ENCODE measurements around the gene FHOD3.
"Not testable (repeated sequence)": the region's sequence is repeated elsewhere in the genome, so short reads cannot be mapped to it uniquely, and the experiment has no call there.

The FHOD3 gene

DNA sequence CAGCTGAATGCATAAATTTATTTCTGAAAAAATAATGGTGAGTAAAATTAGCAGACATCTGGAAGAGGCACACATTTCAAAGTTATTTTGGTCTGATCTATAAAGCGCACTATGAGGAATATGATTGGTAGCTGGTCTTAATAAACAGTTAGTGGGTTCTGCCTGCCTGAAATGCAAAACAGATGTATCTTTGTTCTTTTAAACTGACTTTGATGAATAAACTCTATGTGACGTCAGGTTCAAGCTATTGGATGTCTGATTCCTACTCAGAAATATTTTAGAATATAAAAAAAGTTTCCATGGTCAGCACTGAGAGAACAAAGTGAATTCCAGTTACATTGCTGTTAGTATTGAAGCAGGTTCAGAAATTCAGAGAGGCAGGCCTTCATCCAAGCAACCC, 394.9 kb downstream of the FHOD3 start:
- DNase-seq, result no peak

DNA sequence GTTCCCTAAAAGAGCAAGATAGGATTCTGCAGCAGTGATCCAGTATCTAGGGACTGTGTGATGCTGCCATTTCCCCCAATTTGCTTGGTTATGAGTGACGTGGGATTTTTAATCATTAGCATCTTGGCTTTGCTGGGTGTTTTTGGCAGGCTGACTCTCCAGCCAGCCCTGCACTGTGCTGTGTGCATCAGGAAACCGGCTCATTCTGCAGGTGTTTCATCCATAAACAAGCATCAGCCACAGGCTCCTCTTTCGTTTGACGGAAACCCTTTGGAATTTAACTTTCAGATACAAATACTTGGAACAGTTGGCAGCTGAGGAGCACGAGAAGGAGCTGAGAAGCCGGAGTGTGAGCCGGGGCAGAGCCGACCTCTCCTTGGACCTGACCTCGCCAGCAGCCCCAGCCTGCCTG, 395.4 kb downstream of the FHOD3 start:
- DNase-seq, result peak in 1 of 56 donors; percentile 18

DNA sequence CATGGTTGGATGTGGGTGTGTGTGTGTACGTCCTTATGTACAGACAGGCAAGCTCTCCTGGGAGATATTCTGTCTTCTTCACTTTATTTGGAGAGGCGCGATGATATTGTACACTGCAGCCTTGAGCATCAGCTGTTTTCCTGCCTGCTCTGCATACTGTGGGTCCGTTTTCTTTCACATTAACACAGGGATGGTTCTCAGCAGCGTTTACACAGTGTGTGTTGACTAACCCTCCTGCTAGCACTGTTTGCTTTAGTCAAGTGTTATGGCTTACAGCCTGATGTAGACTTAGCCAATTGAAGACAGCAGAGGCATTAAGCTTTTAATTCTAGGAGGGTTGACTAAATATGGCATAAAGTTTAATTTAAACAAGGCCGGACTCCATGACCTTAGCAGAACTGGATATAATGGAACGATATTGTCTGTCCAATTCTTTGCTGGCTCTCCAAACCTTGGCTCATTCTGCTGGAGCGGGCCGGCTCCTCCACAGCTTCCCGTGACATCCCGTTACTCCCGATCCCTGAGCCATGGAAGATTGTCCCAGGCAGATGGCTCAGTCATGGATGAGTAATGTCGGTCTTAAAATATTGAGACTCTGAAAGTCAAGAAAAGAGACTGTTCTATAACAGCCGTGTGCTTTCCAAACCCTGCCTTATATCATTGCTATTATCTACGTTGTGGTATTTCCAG, 396.6 kb downstream of the FHOD3 start:
- DNase-seq, result peak in 3 of 56 donors; percentile 17 to 27 (median 24)

DNA sequence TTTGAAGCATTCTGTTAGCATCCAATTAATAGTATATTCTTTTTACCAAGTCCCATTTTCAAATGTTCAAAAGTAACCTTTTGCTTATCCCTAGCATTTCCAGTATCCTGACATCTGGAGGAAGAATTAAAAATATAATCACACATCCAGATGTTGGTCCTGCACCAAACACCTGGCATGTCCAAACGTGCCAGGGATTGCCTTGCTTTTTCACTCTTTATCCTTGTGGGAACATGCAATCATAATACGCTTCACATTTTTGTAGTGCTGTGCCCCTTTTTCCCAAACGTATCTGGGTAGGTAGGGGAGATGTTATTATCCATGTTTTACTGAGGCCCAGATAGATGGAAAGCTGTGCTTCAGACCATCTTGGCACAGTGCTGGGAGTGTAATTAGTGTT, 398.3 kb downstream of the FHOD3 start:
- DNase-seq, result no peak

DNA sequence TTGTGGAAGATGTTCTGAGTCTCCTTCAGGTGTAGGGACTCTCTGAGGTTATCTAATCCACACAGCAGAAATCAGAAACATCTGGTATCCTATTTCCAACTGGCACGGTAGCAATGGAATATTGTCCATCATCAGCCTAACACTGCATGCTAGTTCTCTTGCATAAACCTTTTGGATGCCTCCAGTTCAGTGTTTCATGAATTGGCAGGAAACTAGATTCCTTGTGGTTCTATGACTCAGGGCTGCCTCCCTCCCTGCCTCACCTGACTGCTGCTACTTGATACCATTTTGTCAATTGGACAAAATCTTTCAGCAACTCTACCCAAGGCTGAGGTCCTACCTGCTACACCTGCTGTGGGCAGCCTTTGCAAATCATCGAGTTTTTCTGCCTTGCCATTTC, 400.4 kb downstream of the FHOD3 start:
- DNase-seq, result no peak

DNA sequence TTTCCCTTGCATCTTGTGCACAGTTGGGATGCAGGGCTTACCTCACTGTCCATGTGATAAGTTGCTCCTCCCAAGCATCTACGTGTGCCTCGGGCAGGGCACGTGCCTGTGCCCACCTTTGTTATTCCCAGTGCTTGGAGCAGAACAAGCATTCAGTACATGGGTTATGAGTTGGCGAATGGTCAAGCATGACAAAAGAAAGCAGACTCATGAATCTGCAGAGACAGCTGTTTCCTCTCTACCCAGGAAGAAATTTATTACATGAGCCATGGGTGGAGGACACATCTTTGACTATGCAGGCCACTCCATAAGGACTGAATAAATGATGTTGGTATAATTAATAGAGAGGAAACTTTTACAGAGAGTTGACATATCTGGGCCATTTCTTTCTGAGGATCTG, 403.4 kb downstream of the FHOD3 start:
- no peak for DNase-seq

DNA sequence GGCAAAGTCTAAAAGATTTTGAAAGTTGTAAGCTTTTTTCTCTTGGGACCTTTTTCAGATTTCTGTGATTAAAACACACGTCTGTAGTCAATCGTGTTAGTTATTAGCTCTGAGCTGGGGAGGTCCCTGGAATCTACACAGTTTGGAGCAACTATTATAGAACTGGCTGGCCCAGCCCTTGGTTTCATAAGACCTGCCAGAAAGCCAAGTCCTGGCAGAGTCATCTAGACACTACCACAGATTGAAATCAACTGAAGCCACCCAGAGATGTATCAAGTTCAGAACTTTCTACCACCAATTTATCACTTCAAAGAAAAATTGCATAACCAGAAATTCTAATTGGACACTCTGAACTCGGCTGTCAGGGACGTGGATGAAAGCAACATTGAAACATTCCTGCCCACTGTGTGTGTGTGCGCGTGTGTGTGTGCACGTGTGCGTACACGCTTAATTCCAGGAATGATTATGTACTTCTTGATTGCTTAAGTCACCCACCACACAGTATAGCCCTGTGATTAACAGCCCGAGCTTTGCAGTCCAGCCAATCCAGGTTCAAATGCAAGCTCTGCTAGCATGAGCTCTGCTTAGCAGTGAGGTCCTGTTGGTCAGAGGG, 405.0 kb downstream of the FHOD3 start:
- DNase-seq, result no peak

DNA sequence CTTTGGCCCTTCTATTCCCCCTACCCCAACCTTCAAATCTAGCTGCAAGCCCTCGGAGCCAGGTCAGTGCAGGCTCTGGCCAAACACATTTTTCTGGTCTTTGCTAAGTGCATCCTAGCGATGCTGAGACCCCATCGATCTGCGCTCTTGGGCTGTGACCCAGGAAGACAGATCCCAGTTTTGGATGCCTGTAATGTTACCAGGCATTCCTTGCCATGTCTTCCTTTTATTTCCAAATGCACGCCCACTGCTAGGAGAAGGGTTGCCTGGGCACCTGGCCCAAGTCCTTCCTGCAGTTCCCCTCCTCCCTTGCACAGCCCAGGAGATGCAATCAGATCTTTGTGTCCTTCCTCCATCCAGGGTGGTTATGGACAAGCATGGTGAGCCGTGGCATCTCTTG, 406.6 kb downstream of the FHOD3 start:
- DNase-seq, result no peak

DNA sequence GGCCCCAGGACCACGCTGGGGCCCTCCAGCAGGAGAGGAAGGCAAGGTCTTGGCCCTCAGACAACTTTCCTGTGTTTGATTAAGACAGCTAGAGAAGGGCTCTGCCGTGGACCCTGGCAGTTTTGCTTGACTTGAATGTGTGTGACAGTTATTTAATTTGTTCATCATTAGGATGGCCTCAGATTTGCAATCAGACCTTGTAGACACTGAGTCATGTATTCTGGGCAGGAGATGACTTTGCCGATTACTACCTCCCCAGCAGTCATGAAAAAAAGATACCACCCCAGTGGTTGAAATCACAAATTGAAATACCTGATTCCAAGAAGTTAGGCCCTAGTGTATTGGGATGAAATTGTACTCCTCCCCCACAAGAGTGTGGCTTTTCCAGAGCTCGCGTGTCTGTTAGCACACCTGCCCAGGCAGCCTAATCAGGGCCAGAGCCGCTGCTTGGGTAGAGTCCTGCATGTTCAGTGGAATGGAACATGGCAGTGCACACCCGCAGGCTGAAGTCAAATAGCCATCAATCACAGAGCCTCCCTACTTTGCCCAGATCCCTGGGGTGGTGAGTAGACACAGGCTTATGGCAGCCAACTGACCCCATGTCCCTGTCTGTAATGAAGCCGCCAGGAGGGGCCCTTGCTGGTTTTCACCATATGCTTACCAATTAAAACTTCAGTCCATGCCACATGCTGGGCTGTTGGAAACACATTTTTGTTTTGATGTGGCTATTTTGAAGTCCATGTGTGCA, 408.8 kb downstream of the FHOD3 start:
- no peak for DNase-seq

DNA sequence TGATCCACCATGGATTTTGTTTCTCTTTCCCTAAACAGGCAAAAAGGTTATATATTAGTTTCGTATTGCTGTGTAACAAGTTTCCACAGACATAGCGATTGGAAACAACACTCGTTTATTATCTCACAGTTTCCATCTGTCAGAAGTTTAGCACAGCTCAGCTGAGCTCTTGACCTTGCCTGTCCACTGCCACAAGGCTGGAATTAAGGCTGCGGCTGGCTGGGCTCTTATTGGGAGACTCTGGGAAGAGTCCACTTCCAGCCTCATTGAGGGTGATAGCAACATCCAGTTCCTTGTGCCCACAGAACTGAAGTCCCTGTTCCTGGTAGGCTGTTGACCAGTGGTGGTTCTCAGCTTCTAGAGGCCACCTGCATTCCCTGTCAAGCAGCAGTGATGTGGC, 410.9 kb downstream of the FHOD3 start:
- DNase-seq, result no peak

DNA sequence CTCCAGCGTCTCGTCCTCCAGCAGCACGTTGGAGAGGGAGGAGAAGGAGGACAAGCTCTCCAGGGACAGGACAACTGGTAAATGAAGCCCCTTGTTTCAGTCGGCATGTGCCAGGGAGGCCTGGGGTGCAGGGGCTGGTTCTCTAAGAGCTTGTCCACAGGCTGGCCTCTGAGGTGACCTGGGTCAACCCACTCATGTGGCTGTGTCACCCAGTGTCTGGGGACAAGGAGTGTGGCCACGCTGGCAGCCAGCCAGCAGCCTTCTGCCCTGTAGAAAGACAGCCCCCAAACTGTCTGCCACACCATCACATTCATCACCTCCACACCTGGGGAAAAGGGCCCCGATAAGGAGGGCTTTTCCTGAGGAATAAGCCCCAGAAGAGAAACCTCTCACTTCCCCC, 411.8 kb downstream of the FHOD3 start:
- DNase-seq, result no peak

DNA sequence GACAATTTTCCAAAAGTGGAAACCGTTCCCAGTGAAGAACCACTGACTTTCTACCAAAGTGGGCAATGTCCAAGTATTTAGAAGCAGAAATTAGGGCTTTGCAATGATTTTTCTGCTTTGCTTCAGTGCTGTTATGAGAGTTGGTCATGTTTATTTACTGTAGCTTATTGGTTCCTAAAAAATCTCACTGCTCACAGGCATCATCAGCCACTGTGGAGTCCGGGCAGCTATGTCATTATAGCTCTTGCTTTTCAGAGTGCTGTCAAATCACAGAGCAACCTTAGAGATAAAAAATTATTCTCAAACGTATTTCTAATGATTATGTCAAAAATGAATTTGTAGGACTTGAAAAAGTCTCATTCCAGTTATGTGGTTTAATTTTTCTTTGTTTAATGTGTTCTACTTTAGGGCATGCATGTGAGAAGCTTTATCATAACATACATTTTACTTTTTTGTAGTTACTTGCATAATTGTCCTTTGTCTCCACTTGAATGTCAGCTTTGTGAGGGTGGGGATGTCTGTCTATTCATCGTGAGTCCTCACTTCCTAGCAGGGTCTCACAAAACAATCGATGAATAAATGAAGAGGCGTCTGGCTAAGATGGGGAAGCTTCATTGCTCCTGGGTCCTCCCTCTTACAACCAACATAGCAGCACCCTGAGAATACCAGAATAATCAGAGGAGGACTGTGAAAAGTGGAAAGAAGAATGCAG, 413.7 kb downstream of the FHOD3 start:
- DNase-seq, result no peak

DNA sequence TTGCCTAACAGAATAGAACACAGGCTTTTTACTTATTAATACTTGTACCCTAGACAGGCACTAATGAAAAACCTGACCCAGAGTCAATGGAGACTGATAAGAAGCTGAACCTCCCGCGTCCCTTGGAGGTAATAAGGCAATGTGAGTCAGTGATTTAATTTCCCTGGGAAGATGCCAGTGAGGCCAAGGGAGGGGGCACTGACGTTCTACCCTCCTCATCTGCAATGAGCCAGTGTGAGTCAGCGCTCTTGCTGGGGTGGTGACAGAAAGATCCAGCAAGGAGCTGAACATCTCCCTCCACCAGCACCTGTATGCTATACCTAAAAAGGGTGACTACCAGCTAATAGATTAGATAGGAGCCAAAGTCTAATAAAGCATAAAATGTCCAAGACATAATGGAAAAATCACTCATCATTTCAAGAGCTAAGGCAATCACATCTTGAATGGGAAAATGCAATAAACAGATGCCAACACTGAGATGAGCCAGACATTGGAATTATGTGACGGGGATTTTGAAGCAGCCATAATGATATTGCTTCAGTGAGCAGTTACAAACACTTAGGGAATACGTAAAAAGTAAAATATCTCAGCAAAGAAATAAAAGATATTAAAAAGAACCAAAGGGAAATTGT, 414.4 kb downstream of the FHOD3 start:
- DNase-seq, result peak in 1 of 56 donors; percentile 41

DNA sequence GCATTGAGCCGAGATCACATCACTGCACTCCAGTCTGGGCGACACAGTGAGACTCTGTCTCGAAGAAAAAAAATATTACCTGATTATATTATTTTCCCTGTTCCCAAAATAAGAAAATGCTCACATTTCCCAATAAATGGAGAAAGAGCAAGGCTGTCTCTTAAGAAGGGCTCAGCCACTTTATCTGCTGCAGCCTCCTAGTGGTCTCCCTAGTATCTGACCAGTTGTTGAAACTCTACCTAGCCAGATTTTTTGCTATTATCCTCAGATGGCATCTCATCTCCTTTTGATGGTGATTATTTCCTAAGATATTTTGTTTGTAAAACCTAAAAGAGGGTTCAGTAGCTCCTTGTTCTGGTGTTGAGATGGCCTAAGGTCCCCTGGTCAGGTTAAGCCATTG, 417.0 kb downstream of the FHOD3 start:
- no peak for DNase-seq

DNA sequence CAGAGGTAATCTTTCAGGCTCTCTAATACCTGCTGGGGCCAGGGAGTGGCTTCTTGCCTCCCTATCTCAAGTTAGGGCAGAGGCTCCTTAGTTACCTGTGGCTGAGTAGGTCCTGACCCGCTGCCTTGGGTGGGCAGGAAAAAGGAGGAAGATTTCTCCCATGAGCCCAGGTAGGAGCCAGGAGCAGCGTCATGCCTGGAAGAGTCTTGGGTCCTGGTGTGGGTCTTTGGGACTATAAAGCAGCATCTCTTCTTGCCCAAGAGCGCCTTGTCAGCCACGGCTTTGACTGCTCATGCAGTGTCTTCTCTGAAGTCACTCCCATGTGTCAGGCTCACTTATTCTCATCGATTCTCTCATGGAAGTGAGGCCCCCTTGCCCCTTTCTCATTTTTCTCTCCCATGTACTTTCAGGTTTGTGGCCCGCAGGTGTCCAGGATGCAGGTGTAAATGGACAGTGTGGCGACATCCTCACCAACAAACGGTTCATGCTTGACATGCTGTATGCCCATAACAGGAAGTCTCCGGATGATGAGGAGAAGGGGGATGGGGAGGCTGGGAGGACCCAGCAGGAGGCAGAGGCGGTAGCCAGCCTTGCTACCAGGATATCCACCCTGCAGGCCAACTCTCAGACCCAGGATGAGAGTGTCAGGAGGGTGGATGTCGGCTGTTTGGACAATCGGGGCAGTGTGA, 420.1 kb downstream of the FHOD3 start:
- DNase-seq, result no peak

DNA sequence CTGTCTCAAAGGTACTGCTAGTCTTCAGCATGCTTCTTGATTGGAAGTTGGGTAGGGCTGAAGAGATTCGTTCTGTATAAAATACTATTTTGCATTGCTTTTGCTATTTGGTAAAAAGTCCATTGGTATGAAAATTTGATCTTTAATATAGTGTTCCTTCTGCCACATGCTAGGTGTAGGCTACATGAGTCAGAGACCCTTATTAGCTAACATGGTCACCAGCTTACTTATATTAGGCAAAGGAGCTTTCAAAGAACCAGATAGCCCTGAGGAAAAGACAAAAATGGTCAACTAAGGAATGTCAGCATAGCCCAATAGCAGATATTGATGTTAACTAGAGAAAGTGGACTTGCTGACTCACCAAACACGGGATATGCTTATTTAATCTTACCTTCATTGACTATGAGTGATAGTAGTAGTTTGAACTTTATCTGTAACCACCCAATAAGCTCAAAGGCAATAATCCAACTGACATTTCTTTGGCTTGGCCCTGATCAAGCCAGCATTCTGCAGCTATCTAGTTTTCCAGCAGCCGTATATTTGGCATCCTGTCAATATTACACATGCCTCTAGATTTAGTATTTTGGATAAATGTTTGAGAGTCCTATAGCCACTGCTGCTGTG, 421.3 kb downstream of the FHOD3 start:
- DNase-seq, result no peak

DNA sequence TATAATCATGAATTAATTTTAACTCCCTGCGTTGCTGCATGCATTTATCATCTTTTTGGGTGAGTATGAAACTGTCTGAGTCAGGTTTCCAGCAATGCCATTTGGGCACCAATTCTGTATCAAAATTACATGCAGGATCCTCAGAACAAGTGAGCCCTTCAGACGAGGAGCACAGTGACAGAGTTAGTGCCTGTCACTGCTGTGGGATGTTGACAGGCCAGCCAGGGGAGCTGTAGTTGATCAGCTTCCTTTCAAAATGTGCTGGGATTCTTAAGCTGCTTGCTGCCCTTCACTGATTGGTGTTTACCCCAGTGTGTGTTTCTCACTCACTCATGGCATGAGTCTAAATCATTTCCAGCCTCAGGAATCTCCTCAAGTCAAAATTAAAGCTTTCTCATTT, 422.1 kb downstream of the FHOD3 start:
- no peak for DNase-seq

DNA sequence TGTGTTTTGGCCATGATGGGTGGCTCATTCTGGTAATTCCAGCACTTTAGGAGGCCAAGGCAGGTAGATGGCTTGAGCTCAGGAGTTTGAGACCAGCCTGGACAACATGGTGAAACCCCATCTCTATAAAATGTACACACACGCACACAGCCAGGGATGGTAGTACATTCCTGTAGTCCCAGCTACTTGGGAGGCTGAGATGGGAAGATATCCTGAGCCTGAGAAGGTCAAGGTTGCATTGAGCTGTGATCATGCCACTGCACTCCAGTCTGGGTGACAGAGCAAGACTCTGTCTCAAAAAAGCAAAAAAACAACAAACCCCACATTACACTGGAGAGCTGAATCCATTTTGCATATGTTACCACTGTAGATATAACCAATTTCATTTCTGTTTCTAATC, 423.8 kb downstream of the FHOD3 start:
- not testable (repeated sequence) for DNase-seq

DNA sequence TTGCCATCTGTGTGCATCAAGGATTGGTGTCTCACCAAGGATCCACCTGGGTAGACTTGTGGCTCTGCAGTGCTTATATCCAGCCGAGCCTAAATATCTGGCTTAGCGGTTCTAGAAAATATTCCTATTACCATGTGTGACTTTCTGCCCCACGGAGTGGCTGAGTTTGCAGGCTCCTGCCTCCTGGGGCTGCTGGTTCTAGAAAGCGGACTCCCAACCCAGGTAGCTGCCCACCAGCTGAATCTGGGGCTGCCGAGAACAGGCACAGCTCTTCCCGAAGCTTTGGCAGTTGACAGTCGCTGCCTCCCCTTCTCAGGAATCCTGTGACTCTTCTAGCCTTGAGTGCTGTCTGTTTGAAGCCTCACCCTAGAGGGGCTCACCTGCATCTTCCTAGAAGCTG, 426.7 kb downstream of the FHOD3 start:
- DNase-seq, result peak in 1 of 56 donors; percentile 15

DNA sequence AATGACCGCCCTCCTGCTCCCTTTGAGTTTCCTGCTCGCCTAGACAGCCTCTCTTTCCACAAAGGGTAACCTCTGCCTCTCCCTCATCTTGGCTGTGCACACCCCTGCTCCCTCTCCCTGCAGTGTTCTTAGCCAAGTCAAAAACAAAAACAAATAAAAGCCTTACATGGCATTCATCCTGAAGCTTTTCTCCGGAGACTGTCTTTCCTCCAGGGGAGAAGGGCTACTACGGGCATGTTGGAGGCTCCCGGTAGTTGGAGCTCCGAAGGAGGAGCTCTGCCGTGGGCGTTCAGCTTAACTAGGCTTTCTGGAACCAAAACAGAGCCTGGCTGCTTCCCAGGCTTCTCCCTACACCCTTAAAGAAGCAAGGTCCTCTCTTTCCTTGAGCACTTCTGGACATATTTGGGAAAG, 427.1 kb downstream of the FHOD3 start:
- peak in 21 of 56 donors; percentile 10 to 54 (median 25) for DNase-seq

Measured in amygdala (tissue), 56 donors.